Keratinocyte (primary cell): Measurements from ENCODE around the gene SLC66A2.

Source experiments
- CTCF ChIP-seq, 3 experiments: IDR thresholded peaks in 1 of 3; conservative IDR thresholded peaks in 1 of 3; optimal IDR thresholded peaks in 1 of 3; 2 replicates in 2 of 3; 3 replicates in 1 of 3; pipeline versions ENCODE3 to v1.5.1; 2011; ENCODE audit warnings: low read length in 3 of 3, mild to moderate bottlenecking in 3 of 3, moderate library complexity in 2 of 3, control low read depth in 1 of 3, inconsistent platforms in 1 of 3; ENCODE audit not compliant: insufficient read depth in 2 of 3; ENCODE audit errors: extremely low read depth in 1 of 3
- EZH2 ChIP-seq: IDR thresholded peaks from one replicate; pipeline ENCODE4 v1.6.1; 2012; ENCODE audit warnings: inconsistent platforms, mild to moderate bottlenecking, low read length, moderate library complexity

DNA sequence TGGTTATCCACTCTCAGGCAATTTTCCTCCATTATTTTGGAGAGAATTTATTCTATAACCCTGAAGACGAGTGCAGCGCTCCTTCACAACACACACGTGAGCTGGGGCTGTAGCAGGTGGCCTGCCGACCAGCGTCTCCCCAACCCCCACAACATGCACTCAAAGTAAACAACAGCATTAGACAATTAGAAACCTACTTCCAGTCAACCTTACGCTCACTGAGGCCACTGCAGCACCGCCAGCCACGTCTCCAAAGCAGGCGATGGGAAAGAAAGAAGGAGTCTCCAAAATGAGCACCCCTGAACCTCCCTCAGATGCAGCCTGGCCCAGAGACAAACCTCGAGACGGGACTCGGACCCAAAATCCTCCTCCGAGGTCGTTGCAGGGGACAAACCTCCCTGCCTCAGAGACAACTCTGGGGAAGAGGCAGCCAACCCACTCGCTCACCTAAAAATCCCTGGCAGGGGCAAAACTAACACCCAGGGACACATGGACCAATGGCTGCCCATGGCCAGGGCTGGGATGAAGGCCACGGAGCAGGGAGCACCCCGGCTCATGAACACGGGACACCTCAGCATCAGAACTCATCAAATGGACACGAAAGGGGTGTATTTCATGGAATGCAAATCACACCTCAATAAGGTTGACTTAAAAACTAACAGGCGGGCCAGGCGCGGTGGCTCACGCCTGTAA lies 2.6 kb downstream of the SLC66A2 start:
- TF ChIP-seq CTCF (optimal IDR thresholded peaks at IDR 0.05 in 1 of 3, IDR thresholded peaks at IDR 0.05 in 1 of 3, conservative IDR thresholded peaks at IDR 0.05 in 1 of 3; ENCODE audit: extremely low read depth in 1 of 3, insufficient read depth in 2 of 3, low read length in 3 of 3) = no peak
- no peak for TF ChIP-seq EZH2
